Skin epidermis (tissue), 12 donors: ENCODE data around the gene RET.

Source experiments
- H3K27ac ChIP-seq, 21 experiments: fragments of 200-600 bp; sonication (generic) in 11 of 21; one replicate each; pipeline ENCODE4 v1.5.0; 2020; ENCODE audit warnings: mild to moderate bottlenecking in 3 of 21, inconsistent platforms in 2 of 21, moderate library complexity in 2 of 21
- H3K4me3 ChIP-seq, 7 experiments: fragments of 200-600 bp; sonication (generic) in 2 of 7; one replicate each; pipeline ENCODE4 v1.5.0; 2020; ENCODE audit warnings: inconsistent platforms in 2 of 7, mild to moderate bottlenecking in 2 of 7, moderate library complexity in 1 of 7

Gene RET

DNA sequence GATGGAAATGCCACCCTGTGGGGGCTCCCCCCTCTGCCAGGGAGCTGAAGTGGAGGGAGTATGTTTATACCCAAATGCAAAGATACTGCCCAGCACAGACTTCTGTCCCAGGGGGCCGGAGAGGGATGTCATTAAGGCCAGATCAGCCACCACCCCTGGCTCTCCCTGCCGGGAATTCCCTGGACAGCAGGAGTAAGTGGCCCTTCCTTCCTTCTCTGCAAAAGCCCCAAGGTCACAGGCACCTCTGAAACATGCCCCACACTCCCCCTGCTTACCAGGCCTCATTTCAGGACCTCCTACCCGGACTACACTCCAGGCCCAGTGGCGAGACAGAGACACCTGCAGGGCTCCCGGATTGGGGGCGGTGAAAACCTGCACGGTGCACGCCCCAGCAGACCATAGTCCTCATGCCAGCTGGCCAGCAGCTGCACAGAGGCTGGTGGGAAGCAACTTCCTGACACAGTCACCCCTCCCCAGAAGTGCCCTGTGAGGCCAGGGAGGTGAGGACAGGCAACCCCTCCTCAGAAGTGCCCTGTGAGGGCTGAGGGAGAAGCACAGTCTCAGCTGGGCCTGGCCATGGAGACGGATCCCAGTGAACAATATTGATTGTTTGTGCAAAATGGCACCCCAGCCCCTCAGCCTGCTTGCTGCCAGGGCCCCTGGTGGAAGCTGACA, 33.0 kb upstream of the RET start:
- no peak overlapping the region for H3K27ac ChIP-seq
- H3K4me3 ChIP-seq: no peak overlapping the region

DNA sequence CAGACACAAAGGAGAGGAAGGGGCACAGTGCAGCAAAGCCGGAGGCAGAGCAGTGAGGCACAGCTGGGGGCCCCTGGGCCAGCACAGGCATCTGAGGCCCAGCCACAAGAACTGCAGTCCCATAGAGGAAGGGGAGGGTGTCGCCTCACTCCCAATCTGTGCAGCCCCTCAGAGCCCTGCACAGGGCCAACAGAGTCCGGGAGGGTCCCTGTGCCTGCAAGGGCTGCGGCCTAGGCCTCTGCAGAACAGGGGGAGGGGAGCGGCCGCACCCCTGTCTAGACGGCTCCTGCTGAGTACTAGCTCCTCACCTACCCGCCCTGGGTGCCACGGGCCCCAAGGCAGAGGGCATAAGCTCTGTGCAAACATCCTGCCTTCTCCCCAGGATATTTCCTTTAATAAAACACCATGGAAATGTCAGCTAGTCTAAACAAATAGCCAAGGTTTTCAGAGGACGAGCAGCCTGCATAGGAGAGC, 32.4 kb upstream of the RET start:
- Histone ChIP-seq H3K4me3 (no peak overlapping the region), H3K27ac (no peak overlapping the region)

DNA sequence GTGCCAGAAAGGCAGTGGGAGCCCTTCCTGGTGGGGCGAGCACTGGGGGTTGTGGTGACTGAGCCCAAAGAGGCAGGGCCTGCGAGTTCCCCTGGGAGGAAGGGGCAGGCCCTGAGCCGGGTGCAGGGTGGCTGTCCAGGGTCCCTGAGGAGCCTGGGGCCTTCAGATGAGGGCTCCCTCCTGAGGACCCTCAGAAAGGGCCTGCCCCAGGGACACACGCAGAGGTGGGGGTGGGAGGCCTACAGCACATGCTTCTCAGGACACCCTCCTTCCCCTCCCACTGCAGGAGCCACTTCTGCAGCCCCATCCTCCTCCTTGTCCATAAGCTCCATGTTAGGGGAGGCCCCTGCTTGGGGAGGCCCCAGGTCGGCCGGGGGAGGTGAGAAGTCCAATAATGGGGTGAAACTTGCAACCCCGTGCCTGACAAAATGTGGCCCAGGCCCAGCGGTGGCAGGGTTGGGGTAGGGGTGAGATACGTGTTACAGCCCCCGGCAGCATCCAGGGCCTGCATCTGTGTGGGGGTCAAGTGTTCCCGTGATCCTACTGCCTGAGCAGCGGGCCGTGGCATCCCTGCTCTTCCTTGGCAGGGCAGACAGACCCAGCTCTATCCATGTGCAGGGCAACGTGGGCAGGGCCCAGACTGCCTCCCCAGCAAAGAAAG, 31.8 kb upstream of the RET start:
- Histone ChIP-seq H3K27ac (no peak overlapping the region), H3K4me3 (no peak overlapping the region)

DNA sequence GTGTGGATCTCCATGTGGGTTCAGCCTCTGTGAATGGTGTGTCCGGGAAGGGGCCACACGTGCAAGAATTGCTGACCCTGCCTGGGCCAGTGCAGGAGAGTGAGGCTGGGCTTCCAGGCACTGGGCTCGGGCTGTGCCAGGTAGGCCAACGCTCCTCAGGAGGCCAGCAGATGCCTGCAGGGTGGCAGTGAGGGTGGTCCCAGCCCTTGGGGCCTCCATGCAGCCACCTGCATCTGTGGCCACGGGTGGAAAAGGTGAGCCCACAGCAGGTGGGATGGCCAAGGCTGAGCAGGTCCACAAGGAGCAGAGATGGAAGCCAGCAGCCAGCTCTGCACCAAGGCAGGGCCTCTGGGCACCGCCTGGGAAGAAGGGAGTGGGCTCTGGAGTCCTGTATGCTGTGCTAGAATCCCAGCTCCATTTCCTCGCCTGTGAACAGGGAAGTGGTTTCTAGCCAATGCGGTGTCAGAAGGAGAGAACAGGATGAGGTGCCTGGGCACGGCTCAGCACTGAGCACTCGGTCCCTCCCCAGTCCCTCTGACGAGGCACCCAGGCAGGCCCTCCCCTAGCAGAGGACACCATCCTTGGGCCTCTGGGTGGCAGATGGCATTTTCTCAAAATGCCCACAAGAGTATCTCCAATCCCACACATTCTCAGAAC, 31.1 kb upstream of the RET start:
- H3K4me3 ChIP-seq: no peak overlapping the region

DNA sequence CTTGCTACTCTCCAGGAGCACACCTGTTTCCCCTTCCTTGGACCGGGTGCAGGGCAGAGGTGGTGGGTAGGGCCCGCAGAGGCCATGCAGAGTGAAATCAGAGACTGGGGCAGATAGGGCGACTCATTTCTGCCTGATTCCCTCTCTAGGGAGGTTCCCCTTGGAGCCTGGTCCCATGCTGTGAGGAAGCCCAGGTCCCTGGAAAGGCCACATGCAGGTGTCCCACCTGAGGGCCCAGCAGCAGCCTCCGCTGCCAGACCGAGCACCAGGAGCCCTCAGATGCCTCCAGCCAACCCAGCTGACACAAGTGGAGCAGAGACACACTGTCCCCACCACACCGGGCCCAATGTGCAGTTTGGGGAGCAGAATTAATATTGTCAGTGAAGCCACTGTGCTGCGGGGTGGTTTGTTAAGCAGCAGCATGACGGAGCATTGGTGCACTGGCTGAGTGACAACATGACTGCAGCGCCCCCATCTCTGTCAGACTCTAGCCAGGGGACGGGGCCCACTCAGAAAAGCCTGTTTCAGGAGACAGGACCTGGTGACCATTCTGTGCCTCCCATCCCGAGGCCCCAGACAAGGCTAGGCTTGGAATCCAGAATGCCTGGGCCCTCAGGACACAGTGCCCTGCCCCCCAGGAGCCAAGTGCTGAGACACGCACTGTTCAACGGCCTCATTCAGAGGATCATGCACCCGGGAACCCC, 30.4 kb upstream of the RET start:
- H3K27ac ChIP-seq: no peak overlapping the region

More for the DNA sequence above, 31.1 kb upstream of the RET start:
- H3K27ac ChIP-seq: no peak overlapping the region

DNA sequence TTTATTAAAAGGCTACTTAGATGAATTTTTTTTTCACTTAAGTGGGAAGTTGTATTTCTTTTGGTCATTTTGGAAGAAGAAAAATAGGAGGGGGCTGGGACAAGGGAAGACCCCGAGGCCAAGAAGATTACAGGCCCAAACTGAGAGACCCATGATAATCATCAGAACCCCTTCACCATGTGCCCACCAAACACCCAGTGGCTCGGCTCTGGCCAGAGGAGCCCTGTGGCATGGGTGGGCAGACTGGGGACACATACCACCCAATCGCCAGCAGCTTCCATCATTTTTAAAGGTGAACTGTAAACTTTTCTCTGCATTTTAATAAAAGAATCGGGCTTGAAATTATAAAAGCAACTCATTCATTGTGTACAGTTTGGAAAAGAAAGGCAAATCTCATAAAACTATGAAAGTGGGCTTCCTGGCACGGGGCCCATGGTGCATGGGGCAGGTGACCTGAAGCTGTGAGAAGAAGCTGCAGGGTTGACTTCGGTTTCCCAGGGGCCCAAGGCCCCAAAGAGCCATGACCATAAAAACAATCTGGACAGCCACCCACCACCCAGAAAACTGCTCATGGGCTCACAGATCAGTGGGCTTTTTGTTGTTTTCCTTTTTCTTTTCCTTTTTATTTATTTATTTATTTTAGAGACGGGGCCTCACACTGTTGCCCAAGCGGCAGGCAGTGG, 29.4 kb upstream of the RET start:
- no peak overlapping the region for H3K4me3 ChIP-seq
- no peak overlapping the region for H3K27ac ChIP-seq

More for the DNA sequence above, 30.4 kb upstream of the RET start:
- no peak overlapping the region for H3K4me3 ChIP-seq

- H3K4me3 ChIP-seq: no peak overlapping the region
- H3K27ac ChIP-seq: no peak overlapping the region
These were observed 28.4 kb upstream of the RET start for GRCh38 chr10:43048301-43049051.

DNA sequence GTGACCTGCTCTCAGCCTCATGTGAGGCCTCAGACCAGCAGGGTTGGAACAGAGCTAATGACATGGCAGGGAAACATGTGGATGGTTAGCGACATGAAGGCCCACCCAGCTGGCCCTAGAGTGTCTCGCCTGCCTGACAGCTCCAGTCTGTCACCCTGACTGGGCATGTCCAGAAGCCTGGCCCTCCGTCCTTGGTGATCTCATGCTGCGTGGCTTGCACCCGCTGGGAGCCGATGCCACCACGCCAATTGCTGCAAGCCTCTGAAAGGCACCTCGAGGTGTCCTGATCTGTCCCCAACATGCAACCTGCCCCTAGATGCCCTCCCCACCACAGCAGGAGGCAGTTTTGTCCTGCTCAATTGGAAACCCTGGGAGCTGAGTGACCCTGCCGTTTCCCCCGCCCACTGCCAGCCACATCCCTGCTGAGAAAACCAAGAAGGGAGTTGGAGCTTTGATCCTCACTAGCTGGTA, 27.8 kb upstream of the RET start:
- Histone ChIP-seq H3K27ac (no peak overlapping the region), H3K4me3 (no peak overlapping the region)

- no peak overlapping the region for H3K4me3 ChIP-seq
These were observed 26.9 kb upstream of the RET start for GRCh38 chr10:43050011-43050410.

DNA sequence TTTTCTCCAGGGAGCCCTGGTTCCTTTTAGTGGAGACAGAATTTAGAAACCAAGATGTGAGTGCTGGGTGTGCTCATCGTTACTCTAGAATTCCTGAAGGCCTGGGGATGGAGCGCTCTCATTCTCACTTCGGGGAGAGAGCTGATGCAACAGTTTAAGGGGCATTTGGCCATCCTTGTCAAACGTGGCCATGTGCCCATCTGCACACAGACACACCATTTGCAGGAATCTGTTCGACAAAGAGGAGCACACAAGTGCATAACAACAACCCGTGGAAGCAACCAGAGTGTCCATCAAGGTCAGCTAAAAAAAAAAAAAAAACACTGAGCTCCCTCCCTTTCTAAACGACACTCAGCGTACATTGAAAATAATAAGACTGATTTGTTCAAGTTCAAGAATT, 23.0 kb upstream of the RET start:
- no peak overlapping the region for H3K27ac ChIP-seq

More at GRCh38 chr10:43050011-43050410, 26.9 kb upstream of the RET start:
- no peak overlapping the region for H3K27ac ChIP-seq

GRCh38 chr10:43054593-43054992, 22.3 kb upstream of the RET start:
- no peak overlapping the region for H3K4me3 ChIP-seq
- H3K27ac ChIP-seq: no peak overlapping the region

More for the DNA sequence above, 23.0 kb upstream of the RET start:
- no peak overlapping the region for H3K4me3 ChIP-seq

- Histone ChIP-seq H3K27ac (no peak overlapping the region), H3K4me3 (no peak overlapping the region)
These were observed 21.7 kb upstream of the RET start for GRCh38 chr10:43055217-43055616.

GRCh38 chr10:43055991-43056567, 20.8 kb upstream of the RET start:
- no peak overlapping the region for H3K27ac ChIP-seq
- H3K4me3 ChIP-seq: no peak overlapping the region

GRCh38 chr10:43056568-43057011, 20.3 kb upstream of the RET start:
- no peak overlapping the region for H3K27ac ChIP-seq
- H3K4me3 ChIP-seq: no peak overlapping the region

DNA sequence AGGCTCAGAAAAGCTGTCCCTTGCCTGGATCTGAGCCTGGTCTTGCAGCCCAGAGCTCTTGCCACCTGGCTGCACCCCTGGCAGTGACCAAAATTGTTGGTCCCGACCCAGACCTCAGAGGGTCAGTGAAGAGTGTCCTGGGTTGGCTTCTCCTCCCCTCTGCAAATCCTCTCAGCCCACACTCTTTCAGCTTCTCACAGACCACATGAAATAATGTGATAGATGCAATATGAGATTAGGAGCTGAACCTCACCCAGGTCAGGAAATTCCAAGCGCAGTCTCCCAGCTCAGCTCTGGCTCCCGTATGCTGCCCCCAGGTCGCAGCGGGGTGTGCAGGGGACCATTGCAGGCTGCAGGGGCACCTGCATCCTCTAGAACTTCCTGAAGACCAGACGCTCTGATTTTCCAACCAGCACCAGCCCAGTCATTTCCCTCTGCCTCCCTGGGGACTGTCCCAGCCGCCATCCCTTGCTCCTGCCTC, 19.6 kb upstream of the RET start:
- H3K4me3 ChIP-seq: no peak overlapping the region

GRCh38 chr10:43057831-43058340, 19.0 kb upstream of the RET start:
- H3K27ac ChIP-seq: no peak overlapping the region
- H3K4me3 ChIP-seq: no peak overlapping the region

More for the DNA sequence above, 19.6 kb upstream of the RET start:
- no peak overlapping the region for H3K27ac ChIP-seq

GRCh38 chr10:43058716-43059335, 18.0 kb upstream of the RET start:
- Histone ChIP-seq H3K27ac (no peak overlapping the region), H3K4me3 (no peak overlapping the region)

DNA sequence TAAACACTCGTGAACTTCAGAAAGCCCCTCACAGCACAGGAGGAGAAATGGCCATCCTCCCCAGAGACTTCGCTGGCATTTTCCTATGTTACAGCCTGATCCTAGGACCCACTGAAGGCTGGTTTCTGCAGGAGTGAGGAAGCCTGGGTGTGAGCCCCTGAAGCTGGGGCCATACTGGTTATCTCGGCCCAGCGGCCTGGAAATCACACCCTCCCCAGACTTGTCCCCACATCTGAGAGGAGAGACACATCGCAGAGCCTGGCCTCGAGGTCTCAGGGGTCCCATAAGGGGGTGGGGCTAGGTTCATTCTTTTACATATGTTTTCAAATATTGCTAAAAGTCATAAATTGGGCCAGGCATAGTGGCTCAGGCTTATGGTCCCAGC, 17.5 kb upstream of the RET start:
- H3K27ac ChIP-seq: no peak overlapping the region
- no peak overlapping the region for H3K4me3 ChIP-seq
